ENCODE measurements around the gene GOLPH3.

GRCh38 chr5:32159328-32160072 is 14.6 kb downstream of the GOLPH3 start:
- no peak for TF ChIP-seq CTCF (IDR thresholded peaks at IDR 0.05)
- no peak for TF ChIP-seq EZH2 (IDR thresholded peaks at IDR 0.05)
